Bronchial epithelial cell (primary cell): ENCODE measurements around the gene IMPA2. TPM values are rescaled to one million over a fixed set of nuclear protein-coding genes. Genes with fewer than 3 reads are reported as not detected.

Source experiments
- DNase-seq: peaks from one replicate; pipeline ENCODE4 v3.0.0-alpha.2; 2010; ENCODE audit warnings: low read depth
- FAIRE-seq: peaks from 2 replicates; lab custom pipeline; 2011; peaks lifted over from hg19 to GRCh38; lab: Jason Lieb, UNC
- H3K27me3 ChIP-seq: 2 replicates; pipeline ENCODE4 v1.5.1; 2011; ENCODE audit warnings: low read length; ENCODE audit not compliant: control insufficient read depth, insufficient read depth
- H3K36me3 ChIP-seq: 2 replicates; pipeline ENCODE4 v1.5.1; 2011; ENCODE audit warnings: low read length; ENCODE audit not compliant: control insufficient read depth, insufficient read depth
- H3K4me3 ChIP-seq: 2 replicates; pipeline ENCODE4 v1.5.1; 2011; ENCODE audit warnings: mild to moderate bottlenecking, low read depth, low read length, control low read depth
- total RNA-seq: library from RNA; depleted of rRNA; stranded (reverse); fragments of >200 nt; gene quantifications from 2 replicates; pipeline ENCODE4 v1.2.1, GENCODE V29; 2014
- TF ChIP-seq, protein P1 (sequence below): IDR thresholded peaks from 2 replicates; pipeline ENCODE4 v1.5.1; 2011; ENCODE audit warnings: mild to moderate bottlenecking, moderate library complexity, low read length, control low read depth, inconsistent platforms; ENCODE audit not compliant: insufficient read depth, severe bottlenecking

IMPA2 gene
- total RNA-seq, 1 donor from 2014 or later: 66.1 TPM

DNA sequence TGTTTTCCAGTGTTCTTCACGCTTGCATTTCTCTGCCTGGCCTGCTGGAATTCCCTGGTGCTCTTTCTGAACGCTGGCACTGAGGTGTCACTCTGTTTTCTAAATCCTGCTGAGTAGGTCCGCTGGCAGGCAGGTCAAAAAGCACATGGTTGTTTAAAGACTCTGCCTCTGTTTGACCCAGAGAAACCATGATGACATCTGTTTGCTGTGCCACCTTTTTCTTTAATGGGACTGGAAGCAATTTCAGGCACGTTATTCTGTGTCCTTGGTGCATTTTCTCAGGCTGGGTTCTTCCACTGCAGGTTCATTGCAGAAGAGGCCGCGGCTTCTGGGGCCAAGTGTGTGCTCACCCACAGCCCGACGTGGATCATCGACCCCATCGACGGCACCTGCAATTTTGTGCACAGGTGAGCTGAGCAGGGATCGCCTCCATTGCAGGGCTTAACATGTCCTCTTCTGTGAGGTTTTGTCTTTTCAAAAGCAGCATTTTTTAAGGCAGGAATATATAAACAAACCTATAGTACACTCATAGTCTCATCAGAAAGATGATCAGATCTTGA lies 28.4 kb downstream of the IMPA2 start:
- peaks cover 11% of the 10 kb centered on the region for H3K36me3 ChIP-seq
- TF ChIP-seq, protein P1, sequence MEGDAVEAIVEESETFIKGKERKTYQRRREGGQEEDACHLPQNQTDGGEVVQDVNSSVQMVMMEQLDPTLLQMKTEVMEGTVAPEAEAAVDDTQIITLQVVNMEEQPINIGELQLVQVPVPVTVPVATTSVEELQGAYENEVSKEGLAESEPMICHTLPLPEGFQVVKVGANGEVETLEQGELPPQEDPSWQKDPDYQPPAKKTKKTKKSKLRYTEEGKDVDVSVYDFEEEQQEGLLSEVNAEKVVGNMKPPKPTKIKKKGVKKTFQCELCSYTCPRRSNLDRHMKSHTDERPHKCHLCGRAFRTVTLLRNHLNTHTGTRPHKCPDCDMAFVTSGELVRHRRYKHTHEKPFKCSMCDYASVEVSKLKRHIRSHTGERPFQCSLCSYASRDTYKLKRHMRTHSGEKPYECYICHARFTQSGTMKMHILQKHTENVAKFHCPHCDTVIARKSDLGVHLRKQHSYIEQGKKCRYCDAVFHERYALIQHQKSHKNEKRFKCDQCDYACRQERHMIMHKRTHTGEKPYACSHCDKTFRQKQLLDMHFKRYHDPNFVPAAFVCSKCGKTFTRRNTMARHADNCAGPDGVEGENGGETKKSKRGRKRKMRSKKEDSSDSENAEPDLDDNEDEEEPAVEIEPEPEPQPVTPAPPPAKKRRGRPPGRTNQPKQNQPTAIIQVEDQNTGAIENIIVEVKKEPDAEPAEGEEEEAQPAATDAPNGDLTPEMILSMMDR: no peak
- H3K27me3 ChIP-seq: no peaks in the 10 kb centered on the region
- no peak for FAIRE-seq
- DNase-seq: no peak
- no peak overlapping the region for H3K4me3 ChIP-seq

DNA sequence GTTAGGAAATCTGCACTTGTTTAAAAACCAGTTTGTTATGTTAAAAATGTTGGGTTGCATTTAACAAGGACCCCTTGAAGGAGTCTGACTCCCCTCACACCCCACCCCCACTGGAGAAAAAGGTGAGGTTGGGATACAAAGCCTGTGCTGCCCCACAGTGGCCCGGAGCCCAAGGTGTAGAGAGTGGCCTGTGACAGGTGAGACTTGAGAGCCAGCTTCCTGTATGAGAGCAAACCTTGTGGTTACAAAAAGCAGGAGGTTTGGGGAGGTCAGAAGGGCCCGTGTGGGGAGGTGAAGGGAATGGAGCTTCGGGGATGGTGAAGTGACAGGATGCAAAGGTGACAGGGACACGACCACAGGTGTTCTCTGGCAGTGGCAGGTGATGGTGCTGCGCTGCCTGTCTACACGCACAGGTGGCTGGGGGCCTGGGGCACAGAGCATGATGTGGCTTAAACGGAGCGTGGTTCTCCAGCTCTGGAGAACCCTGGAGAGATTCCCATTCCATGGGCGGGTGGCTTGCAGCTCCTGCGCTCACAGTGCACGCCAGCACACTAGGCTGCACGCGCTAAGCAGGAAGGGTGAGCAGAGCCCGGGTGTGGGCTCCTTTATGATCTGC lies 29.0 kb downstream of the IMPA2 start:
- Histone ChIP-seq H3K27me3 (no peaks in the 10 kb centered on the region), H3K36me3 (peaks cover 11% of the 10 kb centered on the region), H3K4me3 (no peak overlapping the region)
- DNase-seq: no peak
- FAIRE-seq: no peak
- TF ChIP-seq, protein P1: no peak

DNA sequence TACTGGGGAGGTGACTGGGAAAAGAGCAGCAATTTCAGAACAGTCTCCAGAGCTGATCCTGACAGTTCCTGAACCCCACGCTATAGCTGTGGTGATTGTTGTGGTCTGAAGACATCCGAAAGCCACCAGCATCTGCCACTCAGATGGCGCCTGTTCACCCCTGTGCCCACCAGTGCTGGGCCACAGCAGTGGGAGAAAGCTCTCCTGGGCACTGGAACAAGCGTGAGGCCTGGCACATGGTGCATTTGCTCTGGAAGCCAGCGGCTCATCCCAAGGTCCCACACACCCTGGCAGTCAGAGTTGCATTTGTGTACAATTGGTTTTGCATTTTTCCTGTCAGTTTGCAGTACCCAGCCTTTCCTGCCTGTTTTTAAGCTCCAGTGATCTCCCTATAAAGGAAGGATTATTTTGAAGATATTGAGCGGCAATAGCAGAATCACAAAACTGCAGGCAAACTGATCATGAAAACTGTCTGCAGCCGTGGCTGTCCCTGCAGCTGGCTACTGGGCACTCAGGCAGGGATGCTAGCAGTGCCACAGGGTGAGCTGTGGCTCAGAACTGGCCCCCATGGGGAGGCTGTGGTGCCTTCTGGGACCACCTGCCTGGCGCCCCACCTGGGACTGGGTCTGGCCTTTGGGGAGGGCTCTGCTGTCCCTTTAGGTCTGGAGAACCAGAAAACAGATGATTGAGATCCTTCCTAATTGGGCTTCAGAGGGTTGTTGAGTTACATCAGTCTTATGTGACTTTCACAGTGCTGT lies 30.1 kb downstream of the IMPA2 start:
- Histone ChIP-seq H3K27me3 (no peaks in the 10 kb centered on the region), H3K36me3 (peaks cover 11% of the 10 kb centered on the region), H3K4me3 (no peak overlapping the region)
- DNase-seq (no peak), FAIRE-seq (no peak)
- TF ChIP-seq, protein P1: no peak

DNA sequence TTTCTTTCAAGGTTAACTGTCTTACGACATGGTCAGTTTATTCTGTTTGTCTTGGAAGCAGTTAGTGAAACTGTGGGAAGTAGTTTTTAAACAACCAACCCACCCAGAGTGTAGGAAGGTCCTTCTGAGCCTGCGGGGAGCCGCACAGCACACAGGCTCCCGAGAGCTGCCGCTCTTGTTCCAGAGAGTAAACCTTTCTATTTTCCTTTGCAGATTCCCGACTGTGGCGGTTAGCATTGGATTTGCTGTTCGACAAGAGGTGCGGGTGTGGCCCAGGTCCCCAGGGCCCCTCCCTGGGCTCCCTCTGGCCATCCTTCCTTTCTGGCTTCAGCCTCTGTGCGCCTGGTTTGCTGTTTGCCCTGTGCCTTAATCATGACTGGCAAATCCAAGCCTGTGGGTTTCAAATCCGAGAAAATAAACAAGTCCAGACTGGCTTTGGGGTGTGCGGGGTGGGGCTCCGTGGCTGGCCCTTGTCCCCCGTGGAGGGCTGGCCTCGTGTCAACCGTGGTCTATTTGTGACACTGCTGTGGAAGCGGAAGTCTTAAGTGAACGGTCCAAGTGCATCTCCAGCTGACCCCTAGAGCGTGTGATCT lies 30.7 kb downstream of the IMPA2 start:
- FAIRE-seq: no peak
- peaks cover 10% of the 10 kb centered on the region for H3K36me3 ChIP-seq
- DNase-seq: peak; percentile 35

DNA sequence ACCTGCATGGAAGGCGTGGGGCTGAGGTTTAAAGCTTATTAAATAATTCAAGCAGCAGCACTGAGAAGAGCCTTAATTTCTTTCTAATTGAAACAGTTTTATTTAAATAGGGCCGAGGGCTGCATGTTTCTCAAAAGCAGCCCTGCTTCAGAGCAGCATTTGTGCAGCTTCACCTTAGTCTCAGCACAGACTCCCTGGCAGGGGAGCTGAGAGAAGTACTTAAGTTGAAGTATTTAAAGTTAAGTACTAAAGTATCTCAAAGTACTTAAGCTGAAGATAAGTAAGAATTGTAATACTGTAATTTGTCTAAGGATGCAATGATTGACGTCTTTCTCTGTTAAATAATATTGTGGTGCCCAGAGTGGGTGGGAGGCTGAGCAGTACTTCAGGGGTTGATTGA lies 31.4 kb downstream of the IMPA2 start:
- H3K27me3 ChIP-seq: no peaks in the 10 kb centered on the region
- FAIRE-seq: no peak
- DNase-seq: no peak
- no peak overlapping the region for H3K4me3 ChIP-seq
- TF ChIP-seq, protein P1: no peak
- H3K36me3 ChIP-seq: peaks cover 9% of the 10 kb centered on the region

More for the DNA sequence above, 30.7 kb downstream of the IMPA2 start:
- H3K27me3 ChIP-seq: no peaks in the 10 kb centered on the region
- TF ChIP-seq, protein P1: no peak
- H3K4me3 ChIP-seq: no peak overlapping the region
